ENCODE results near the gene SCGB1D1.

GRCh38 chr11:62179995-62180394 is 10.0 kb upstream of the SCGB1D1 start:
- TF ChIP-seq CTCF (conservative IDR thresholded peaks at IDR 0.05) (no peak), EZH2 (IDR thresholded peaks at IDR 0.05; ENCODE audit: low read depth) (no peak)
